H9 (cell line): ENCODE results near the gene GALNT2. TPM values are rescaled to one million over a fixed set of nuclear protein-coding genes. Genes with fewer than 3 reads are reported as not detected.

ENCODE experiments used
- DNase-seq: peaks from one replicate; pipeline ENCODE4 v3.0.0-alpha.2; 2017
- H2AFZ ChIP-seq: one replicate; pipeline ENCODE4 v1.6.1; 2013; ENCODE audit warnings: mild to moderate bottlenecking, low read length, control low read depth, moderate library complexity
- H2AK5ac ChIP-seq: 2 replicates; pipeline ENCODE4 v1.6.1; 2013; ENCODE audit warnings: low read length, control low read depth, mixed read lengths; ENCODE audit not compliant: insufficient read length
- H2BK120ac ChIP-seq: one replicate; pipeline ENCODE4 v1.6.1; 2013; ENCODE audit warnings: low read depth, mild to moderate bottlenecking, low read length, control low read depth, inconsistent platforms; ENCODE audit not compliant: poor library complexity, severe bottlenecking
- H2BK12ac ChIP-seq: 2 replicates; pipeline ENCODE4 v1.6.1; 2013; ENCODE audit warnings: low read length, control low read depth, mixed read lengths, low read depth; ENCODE audit not compliant: insufficient read length
- H2BK15ac ChIP-seq: 2 replicates; pipeline ENCODE4 v1.6.1; 2013; ENCODE audit warnings: low read depth, low read length, control low read depth
- H2BK20ac ChIP-seq: one replicate; pipeline ENCODE4 v1.6.1; 2013; ENCODE audit warnings: low read depth, mild to moderate bottlenecking, low read length, control low read depth, inconsistent platforms; ENCODE audit not compliant: poor library complexity, severe bottlenecking
- H2BK5ac ChIP-seq: 2 replicates; pipeline ENCODE4 v1.6.1; 2013; ENCODE audit warnings: low read length, control low read depth, mixed read lengths; ENCODE audit not compliant: insufficient read length
- H3K14ac ChIP-seq: 2 replicates; pipeline ENCODE4 v1.6.1; 2013; ENCODE audit warnings: low read length, control low read depth; ENCODE audit not compliant: insufficient read depth
- H3K18ac ChIP-seq: 2 replicates; pipeline ENCODE4 v1.6.1; 2013; ENCODE audit warnings: low read depth, mild to moderate bottlenecking, mixed read lengths, low read length, control low read depth; ENCODE audit not compliant: insufficient read length
- H3K23ac ChIP-seq: 2 replicates; pipeline ENCODE4 v1.6.1; 2013; ENCODE audit warnings: low read length, control low read depth, mixed read lengths, low read depth; ENCODE audit not compliant: insufficient read length
- H3K23me2 ChIP-seq: 2 replicates; pipeline ENCODE4 v1.6.1; 2013; ENCODE audit warnings: low read depth, mild to moderate bottlenecking, mixed read lengths, low read length, control low read depth; ENCODE audit not compliant: insufficient read length, poor library complexity, severe bottlenecking
- H3K27ac ChIP-seq: 2 replicates; pipeline ENCODE4 v1.5.1; 2013; ENCODE audit warnings: low read length, control low read depth, mixed read lengths, low read depth; ENCODE audit not compliant: insufficient read length
- H3K27me3 ChIP-seq: 2 replicates; pipeline ENCODE4 v1.6.1; 2013; ENCODE audit warnings: low read length, control low read depth, inconsistent platforms; ENCODE audit not compliant: insufficient read depth
- H3K4ac ChIP-seq: 2 replicates; pipeline ENCODE4 v1.6.1; 2013; ENCODE audit warnings: low read depth, mild to moderate bottlenecking, control low read depth, inconsistent platforms, low read length, moderate library complexity
- H3K4me1 ChIP-seq: 2 replicates; pipeline ENCODE4 v1.6.1; 2013; ENCODE audit warnings: low read length, control low read depth, inconsistent platforms; ENCODE audit not compliant: insufficient read depth
- H3K4me2 ChIP-seq: 2 replicates; pipeline ENCODE4 v1.6.1; 2013; ENCODE audit warnings: low read length, control low read depth, mixed read lengths; ENCODE audit not compliant: insufficient read length, insufficient read depth
- H3K56ac ChIP-seq: 2 replicates; pipeline ENCODE4 v1.6.1; 2013; ENCODE audit warnings: low read depth, mild to moderate bottlenecking, mixed read lengths, low read length, control low read depth; ENCODE audit not compliant: insufficient read length
- H3K79me1 ChIP-seq: 2 replicates; pipeline ENCODE4 v1.6.1; 2013; ENCODE audit warnings: low read depth, mild to moderate bottlenecking, moderate library complexity, low read length, control low read depth, inconsistent platforms; ENCODE audit not compliant: insufficient read depth, poor library complexity, severe bottlenecking
- H3K79me2 ChIP-seq: 2 replicates; pipeline ENCODE4 v1.6.1; 2013; ENCODE audit warnings: low read length, control low read depth, inconsistent platforms; ENCODE audit not compliant: insufficient read depth
- H3K9ac ChIP-seq: 2 replicates; pipeline ENCODE4 v1.6.1; 2013; ENCODE audit warnings: low read length, control low read depth, mixed read lengths; ENCODE audit not compliant: insufficient read length; ENCODE audit errors: extremely low read depth
- H3K9me3 ChIP-seq: one replicate; pipeline ENCODE4 v1.6.1; 2013; ENCODE audit warnings: low read depth, low read length, inconsistent platforms; ENCODE audit not compliant: control insufficient read depth
- H3T11ph ChIP-seq: one replicate; pipeline ENCODE4 v1.6.1; 2013; ENCODE audit warnings: mild to moderate bottlenecking, low read length, control low read depth, inconsistent platforms
- H4K20me1 ChIP-seq: one replicate; pipeline ENCODE4 v1.6.1; 2013; ENCODE audit not compliant: control insufficient read depth, insufficient read length, insufficient read depth
- H4K5ac ChIP-seq: 2 replicates; pipeline ENCODE4 v1.6.1; 2013; ENCODE audit warnings: low read depth, mild to moderate bottlenecking, mixed read lengths, low read length, control low read depth; ENCODE audit not compliant: insufficient read length
- H4K8ac ChIP-seq: replicated peaks from 2 replicates; pipeline ENCODE4 v1.6.1; 2013; ENCODE audit warnings: low read length, control low read depth, mixed read lengths, low read depth; ENCODE audit not compliant: insufficient read length
- H4K91ac ChIP-seq: 2 replicates; pipeline ENCODE4 v1.6.1; 2013; ENCODE audit warnings: low read depth, mild to moderate bottlenecking, moderate library complexity, mixed read lengths, low read length, control low read depth; ENCODE audit not compliant: insufficient read length
- H3K27ac Mint-ChIP-seq, 3 experiments: 2 replicates in 2 of 3; 3 replicates in 1 of 3; pipeline ENCODE4 v1.8.0; 2020 to 2021; ENCODE audit warnings: mixed read lengths in 3 of 3, mild to moderate bottlenecking in 1 of 3, moderate library complexity in 1 of 3
- H3K27me3 Mint-ChIP-seq: 2 replicates; pipeline ENCODE4 v1.8.0; 2021; ENCODE audit warnings: low read depth, mild to moderate bottlenecking, moderate library complexity, mixed read lengths
- H3K36me3 Mint-ChIP-seq, 3 experiments: 2 replicates in 2 of 3; 3 replicates in 1 of 3; pipeline ENCODE4 v1.8.0; 2020 to 2021; ENCODE audit warnings: low read depth in 3 of 3, mixed read lengths in 3 of 3; ENCODE audit not compliant: insufficient read depth in 1 of 3
- H3K4me1 Mint-ChIP-seq, 2 experiments: 2 replicates each; pipeline ENCODE4 v1.8.0; 2020; ENCODE audit warnings: mixed read lengths in 2 of 2
- H3K4me3 Mint-ChIP-seq, 2 experiments: 2 replicates in 1 of 2; 3 replicates in 1 of 2; pipeline ENCODE4 v1.8.0; 2020 to 2021; ENCODE audit warnings: mild to moderate bottlenecking in 2 of 2, mixed read lengths in 2 of 2, moderate library complexity in 1 of 2
- H3K9me3 Mint-ChIP-seq, 2 experiments: 2 replicates in 1 of 2; 3 replicates in 1 of 2; pipeline ENCODE4 v1.8.0; 2020; ENCODE audit warnings: mild to moderate bottlenecking in 2 of 2, mixed read lengths in 2 of 2, moderate library complexity in 1 of 2
- CTCF ChIP-seq: fragments of 200-600 bp; sonication (generic); conservative IDR thresholded peaks from 3 replicates; pipeline ENCODE4 v1.8.0; 2021; ENCODE audit warnings: antibody characterized with exemption, mild to moderate bottlenecking
- WGBS: extraction: QIAGEN DNeasy Blood & Tissue Kit; methylation state at CpG from one replicate; pipeline ENCODE4 v1.1.7; 2013; ENCODE audit warnings: missing lambda C conversion rate, low lambda C conversion rate, mixed read lengths; ENCODE audit not compliant: insufficient read length; ENCODE audit errors: extremely low coverage; 5-methylcytosine and 5-hydroxymethylcytosine counted together
- total RNA-seq: library from RNA; stranded (reverse); gene quantifications from 2 replicates; pipeline ENCODE4 v1.2.1, GENCODE V29; 2021

The GALNT2 gene
- total RNA-seq, 1 experiment from 2014 or later: 57.6 TPM

- Histone ChIP-seq H4K20me1 (no peaks in the 10 kb centered on the region), H2BK12ac (no peak overlapping the region), H4K8ac (no peak overlapping the region), H3K14ac (no peak overlapping the region), H3K56ac (no peak overlapping the region), H2AK5ac (no peak overlapping the region), H3K23ac (peak overlapping the region; percentile 0), H3K4ac (no peak overlapping the region), H4K91ac (no peak overlapping the region), H3T11ph (no peak overlapping the region), H3K79me1 (no peaks in the 10 kb centered on the region), H3K23me2 (no peaks in the 10 kb centered on the region), H3K27me3 (no peaks in the 10 kb centered on the region), H3K9ac (no peak overlapping the region), H3K4me2 (no peak overlapping the region), H2AFZ (no peak overlapping the region), H2BK120ac (no peak overlapping the region), H3K18ac (no peak overlapping the region), H2BK15ac (no peak overlapping the region), H3K79me2 (peaks cover 10% of the 10 kb centered on the region; the same call in 1 of the 2 replicates), H3K27ac (no peak overlapping the region), H3K9me3 (no peaks in the 10 kb centered on the region), H2BK20ac (no peak overlapping the region), H4K5ac (no peak overlapping the region), H3K4me1 (peaks cover 15% of the 10 kb centered on the region; the same call in 1 of the 2 replicates), H2BK5ac (no peak overlapping the region)
- WGBS: no CpG with 5 or more reads among the region's 8 CpGs
- Mint-ChIP-seq H3K4me1 (peaks cover 51 to 68% of the 10 kb centered on the region in 2 experiments), H3K27ac (no peak overlapping the region), H3K9me3 (no peaks in the 10 kb centered on the region), H3K36me3 (peaks cover 7 to 19% (median 9%) of the 10 kb centered on the region in 3 experiments; a peak in 5 of 7 replicates), H3K27me3 (no peaks in the 10 kb centered on the region), H3K4me3 (no peak overlapping the region)
- no peak for DNase-seq
- no peak for TF ChIP-seq CTCF
Observed at GRCh38 chr1:230110971-230111370, 43.9 kb downstream of the GALNT2 start.
